GM18499 (cell line): Measurements from ENCODE around the gene PCED1B.
A peak's percentile ranks its signal among the peaks of the same experiment; 100 is the strongest.
"Not testable (repeated sequence)": the region's sequence is repeated elsewhere in the genome, so short reads cannot be mapped to it uniquely, and the experiment has no call there.

Source experiments
- ATAC-seq: cut with Tn5 transposase; IDR thresholded peaks from one replicate; pipeline ENCODE4 v1.9.1; 2021; ENCODE audit warnings: moderate number of reproducible peaks; ENCODE audit not compliant: insufficient read depth, unreplicated experiment

Gene PCED1B

DNA sequence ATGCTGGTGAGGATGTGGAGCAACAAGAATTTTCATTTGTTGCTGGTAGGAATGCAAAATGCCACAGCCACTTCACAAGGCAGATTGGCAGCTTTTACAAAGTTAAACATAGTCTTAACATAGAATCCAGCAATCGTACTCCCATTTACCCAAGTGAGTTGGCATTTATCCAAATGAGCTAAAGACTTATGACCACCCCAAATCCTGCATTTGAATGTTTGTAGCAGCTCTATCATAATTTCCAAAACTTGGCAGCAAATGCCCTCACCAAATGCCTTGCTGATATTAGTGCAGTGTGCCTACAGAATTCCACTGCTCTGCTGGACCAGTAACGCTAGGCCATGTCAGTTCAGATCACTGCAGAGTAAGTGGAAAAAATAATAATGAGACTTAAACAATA lies 121.0 kb downstream of the PCED1B start:
- ATAC-seq = no peak

DNA sequence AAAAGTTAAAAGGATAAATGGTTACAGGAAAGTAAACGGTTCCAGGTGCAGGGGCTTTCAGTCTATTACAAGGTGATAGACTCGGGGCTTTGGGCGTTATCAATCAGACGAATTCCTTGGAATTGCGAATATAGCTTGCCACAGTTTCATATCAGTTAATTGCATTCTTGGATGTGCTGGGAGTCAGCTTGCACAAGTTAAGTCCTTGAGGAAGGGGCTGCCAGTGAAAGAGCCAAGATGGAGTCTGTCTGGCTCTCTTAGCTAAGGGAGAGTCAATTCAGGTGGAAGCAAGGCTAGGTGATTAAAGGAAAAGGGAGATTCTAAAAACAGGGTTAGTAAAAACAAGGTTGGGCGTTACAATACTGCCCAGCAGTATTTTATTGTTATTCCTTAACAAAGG lies 121.8 kb downstream of the PCED1B start:
- not testable (repeated sequence) for ATAC-seq

- ATAC-seq = no peak
Observed at GRCh38 chr12:47202176-47202575, 122.8 kb downstream of the PCED1B start.

- ATAC-seq = no peak
Observed at GRCh38 chr12:47205532-47206449, 126.4 kb downstream of the PCED1B start.

GRCh38 chr12:47206450-47207339 lies 127.3 kb downstream of the PCED1B start:
- no peak for ATAC-seq

DNA sequence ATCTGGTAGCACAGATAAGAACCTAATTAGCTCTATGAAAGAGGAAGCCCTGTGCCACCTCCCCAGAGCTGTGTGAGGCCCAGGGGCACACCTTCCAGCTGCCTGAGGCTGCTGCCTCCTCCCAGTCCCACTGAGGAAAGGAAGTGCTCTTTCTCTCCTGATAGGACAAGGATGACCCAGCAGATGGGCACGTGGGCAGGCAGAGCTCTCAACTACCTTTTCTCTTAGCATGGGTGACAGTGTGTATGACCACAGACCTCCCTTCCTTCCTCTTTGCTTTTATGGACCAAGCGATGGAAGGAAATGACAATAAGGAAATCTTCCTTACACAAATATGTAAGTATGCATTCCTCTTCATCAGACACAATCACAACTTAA lies 127.9 kb downstream of the PCED1B start:
- peak; percentile 27 for ATAC-seq

GRCh38 chr12:47207829-47208248 lies 128.4 kb downstream of the PCED1B start:
- peak; percentile 81 for ATAC-seq

GRCh38 chr12:47209014-47209413 lies 129.6 kb downstream of the PCED1B start:
- ATAC-seq = no peak

DNA sequence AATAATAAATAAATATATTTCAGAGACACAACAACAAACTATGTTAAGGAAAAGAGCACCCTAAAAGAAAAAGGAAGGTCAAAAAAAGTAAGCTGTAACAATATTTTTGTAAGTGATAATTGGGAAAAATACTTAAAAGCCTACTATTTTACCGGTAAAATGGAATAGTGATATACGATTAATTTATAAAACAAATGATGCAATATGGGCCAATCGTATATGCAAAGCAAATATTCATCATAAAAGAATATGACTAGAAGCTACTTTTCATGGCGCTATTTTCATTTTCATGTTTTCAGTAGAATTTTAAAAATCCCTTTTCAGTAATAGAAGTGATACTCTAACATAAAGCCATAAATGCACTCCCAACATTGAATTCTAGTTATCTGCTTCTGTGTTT lies 131.4 kb downstream of the PCED1B start:
- ATAC-seq = no peak

DNA sequence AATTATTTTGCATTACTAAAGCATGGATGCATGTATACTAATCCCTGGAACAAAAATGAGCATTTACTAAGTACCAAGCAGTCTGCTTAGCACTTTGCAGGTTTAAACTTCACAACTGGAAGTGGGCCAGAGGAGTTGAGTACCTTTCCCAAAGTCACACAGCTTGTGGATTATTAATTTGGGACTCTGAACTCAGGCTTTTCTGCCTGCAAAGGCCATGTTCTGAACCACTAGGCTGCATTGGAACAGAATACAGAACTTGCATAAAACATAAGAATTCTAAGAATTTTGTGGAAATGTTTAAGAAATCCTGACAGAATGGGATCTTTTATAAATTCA lies 133.2 kb downstream of the PCED1B start:
- ATAC-seq = no peak

- ATAC-seq = no peak
Observed at GRCh38 chr12:47213396-47213795, 134.0 kb downstream of the PCED1B start.

DNA sequence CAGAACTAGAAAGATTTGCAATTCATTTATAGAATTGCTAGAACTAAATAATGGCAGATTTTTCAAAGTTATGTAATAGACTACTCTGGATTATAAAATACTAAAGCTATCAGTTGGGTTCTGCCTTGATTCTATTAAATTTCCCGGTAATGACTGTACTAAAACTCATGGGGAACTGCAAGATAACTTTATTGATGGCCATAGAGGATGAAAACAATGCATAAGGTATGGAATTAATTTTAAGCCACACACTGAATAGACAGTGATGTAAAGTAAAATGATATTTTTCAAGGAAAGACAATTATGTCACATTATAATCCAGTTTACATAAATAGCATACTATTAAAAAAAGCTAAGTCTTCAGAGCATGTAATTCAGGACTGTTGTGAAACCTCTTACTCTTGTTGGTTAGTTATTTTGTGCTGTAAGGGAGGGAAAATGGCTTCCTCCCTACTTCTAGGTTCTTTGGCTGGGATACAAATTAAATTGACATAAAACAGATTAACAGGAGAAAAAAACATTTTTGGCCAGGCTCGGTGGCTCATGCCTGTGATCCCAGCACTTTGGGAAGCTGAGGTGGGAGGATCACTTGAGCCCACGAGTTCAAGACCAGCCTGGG lies 134.7 kb downstream of the PCED1B start:
- no peak for ATAC-seq

DNA sequence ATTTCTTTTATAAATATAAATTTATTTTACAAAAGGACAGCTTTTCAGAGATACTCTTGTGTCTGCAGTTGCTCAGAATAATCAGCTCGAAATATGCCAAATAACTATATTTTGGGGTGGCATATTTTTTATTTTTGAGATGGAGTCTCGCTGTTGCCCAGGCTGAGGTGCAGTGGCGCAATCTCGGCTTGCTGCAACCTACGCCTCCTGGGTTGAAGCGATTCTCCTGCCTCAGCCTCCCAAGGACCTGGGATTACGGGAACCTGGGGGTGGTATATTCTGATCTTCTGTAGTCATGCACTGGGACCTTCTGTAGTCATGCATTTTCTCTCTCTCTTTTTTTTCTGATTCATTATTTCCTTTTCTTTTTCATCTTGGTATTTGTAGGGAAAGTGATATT lies 135.3 kb downstream of the PCED1B start:
- no peak for ATAC-seq

DNA sequence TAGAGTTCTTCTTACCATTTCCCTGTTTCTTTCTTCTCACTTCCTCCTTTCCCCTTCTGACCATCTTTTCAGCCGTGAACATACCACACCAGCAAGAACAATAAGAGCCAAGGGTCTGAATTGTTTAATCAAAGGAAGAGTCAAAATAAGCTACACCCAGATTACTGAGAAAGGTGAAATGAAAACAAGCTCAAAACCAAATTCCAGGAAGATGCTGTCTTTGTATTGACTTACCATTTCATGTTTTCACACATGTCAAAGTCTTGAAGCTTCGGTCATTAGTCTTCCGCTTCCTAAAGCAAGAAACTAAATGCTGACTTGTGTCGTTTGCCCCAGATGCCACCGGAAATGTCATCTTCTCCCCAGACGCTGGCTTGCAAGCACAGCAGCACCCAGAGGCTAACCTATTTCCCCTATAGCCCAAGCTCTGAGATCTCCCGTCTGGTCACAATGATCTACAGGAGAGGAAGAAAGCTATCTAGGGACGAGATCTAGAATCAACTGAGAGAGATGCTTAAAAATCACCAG lies 136.8 kb downstream of the PCED1B start:
- peak; percentile 41 for ATAC-seq

- ATAC-seq = not testable (repeated sequence)
Observed at GRCh38 chr12:47217595-47217869, 138.1 kb downstream of the PCED1B start.

GRCh38 chr12:47218191-47218654 lies 138.8 kb downstream of the PCED1B start:
- ATAC-seq = no peak

- no peak for ATAC-seq
Observed at GRCh38 chr12:47219243-47219642, 139.8 kb downstream of the PCED1B start.

- no peak for ATAC-seq
Observed at GRCh38 chr12:47221256-47222023, 142.0 kb downstream of the PCED1B start.

- ATAC-seq = no peak
Observed at GRCh38 chr12:47222520-47223030, 143.2 kb downstream of the PCED1B start.
